Endothelial cell of umbilical vein (primary cell): ENCODE measurements around the gene FTO. TPM values are rescaled to one million over a fixed set of nuclear protein-coding genes. Genes with fewer than 3 reads are reported as not detected.

ENCODE experiments used
- BruUV-seq: library from RNA; stranded (reverse); fragments of 400-500 nt; replicated peaks from 2 replicates; lab custom pipeline; 2021; lab: Mats Ljungman, UMichigan
- CTCF ChIA-PET: fragments of 300-600, 350-600 bp; sonication (Branson Sonifier 250); formaldehyde crosslinking; loops from one replicate; lab custom pipeline; 2021; ENCODE audit warnings: antibody characterized with exemption, inconsistent platforms; lab: Charles Lee
- POLR2A ChIA-PET: fragments of 300-600, 350-600 bp; sonication (Branson Sonifier 250); formaldehyde crosslinking; loops from one replicate; lab custom pipeline; 2021; ENCODE audit warnings: antibody characterized with exemption, inconsistent platforms; lab: Charles Lee
- DNase-seq: peaks from one replicate; pipeline ENCODE4 v3.0.0-alpha.2; 2011; ENCODE audit warnings: low read depth, low spot score
- FAIRE-seq: peaks from 2 replicates; lab custom pipeline; 2011; peaks lifted over from hg19 to GRCh38; lab: Jason Lieb, UNC
- H2AFZ ChIP-seq: 2 replicates; pipeline ENCODE4 v1.6.0; 2012; ENCODE audit warnings: low read depth, low read length, control low read depth, inconsistent platforms
- H3K27ac ChIP-seq: 2 replicates; pipeline ENCODE4 v1.5.1; 2011; ENCODE audit warnings: low read depth, mild to moderate bottlenecking, control low read depth, low read length, moderate library complexity; ENCODE audit not compliant: insufficient read depth
- H3K27me3 ChIP-seq, 2 experiments: 2 replicates each; pipeline versions ENCODE4 v1.6.0 to v1.6.1; 2011; ENCODE audit warnings: low read length in 2 of 2, mixed read lengths in 1 of 2; ENCODE audit not compliant: control insufficient read depth in 2 of 2, insufficient read depth in 2 of 2
- H3K36me3 ChIP-seq, 2 experiments: 2 replicates in 1 of 2; 3 replicates in 1 of 2; pipeline ENCODE4 v1.5.1; 2011; ENCODE audit warnings: low read length in 2 of 2, mild to moderate bottlenecking in 1 of 2, moderate library complexity in 1 of 2; ENCODE audit not compliant: control insufficient read depth in 2 of 2, insufficient read depth in 2 of 2; ENCODE audit errors: extremely low read depth in 1 of 2
- H3K4me1 ChIP-seq: 3 replicates; pipeline ENCODE4 v1.5.1; 2011; ENCODE audit warnings: mild to moderate bottlenecking, low read length; ENCODE audit not compliant: control insufficient read depth, insufficient read depth; ENCODE audit errors: extremely low read depth
- H3K4me2 ChIP-seq: 2 replicates; pipeline ENCODE4 v1.6.1; 2011; ENCODE audit warnings: low read length, control low read depth, mixed read lengths; ENCODE audit not compliant: insufficient read depth
- H3K4me3 ChIP-seq, 3 experiments: fragments of 200-600 bp in 1 of 3; sonication (generic), shearing (Covaris generic) in 1 of 3; replicated peaks in 1 of 3; 2 replicates each; pipeline ENCODE4 v1.5.1; 2011 to 2016; ENCODE audit warnings: control low read depth in 3 of 3, low read length in 3 of 3, mild to moderate bottlenecking in 2 of 3, inconsistent platforms in 1 of 3, low read depth in 1 of 3, moderate library complexity in 1 of 3; ENCODE audit not compliant: insufficient read depth in 1 of 3
- H3K79me2 ChIP-seq: 2 replicates; pipeline ENCODE4 v1.6.0; 2012; ENCODE audit warnings: low read length, inconsistent platforms; ENCODE audit not compliant: control insufficient read depth, insufficient read depth
- H3K9ac ChIP-seq: replicated peaks from 2 replicates; pipeline ENCODE3; 2011; ENCODE audit warnings: low read length, control low read depth; ENCODE audit not compliant: insufficient read depth; ENCODE audit errors: extremely low read depth
- H3K9me1 ChIP-seq: replicated peaks from 3 replicates; pipeline ENCODE4 v1.6.0; 2011; ENCODE audit warnings: mild to moderate bottlenecking, low read length; ENCODE audit not compliant: control insufficient read depth, insufficient read depth; ENCODE audit errors: extremely low read depth
- H3K9me3 ChIP-seq: replicated peaks from 2 replicates; pipeline ENCODE4 v1.5.1; 2012; ENCODE audit warnings: low read length, inconsistent platforms; ENCODE audit not compliant: control insufficient read depth, insufficient read depth
- H4K20me1 ChIP-seq: replicated peaks from 2 replicates; pipeline ENCODE3; 2011; ENCODE audit warnings: mild to moderate bottlenecking, low read length; ENCODE audit not compliant: control insufficient read depth, insufficient read depth; ENCODE audit errors: extremely low read depth
- CTCF ChIP-seq, 2 donors: IDR thresholded peaks; 1 replicate in 1 of 2; 2 replicates in 1 of 2; pipeline ENCODE4 v1.5.1; 2011; ENCODE audit warnings: low read length in 2 of 2, mild to moderate bottlenecking in 2 of 2, moderate library complexity in 2 of 2, control low read depth in 1 of 2, inconsistent platforms in 1 of 2, low read depth in 1 of 2; ENCODE audit not compliant: insufficient read depth in 1 of 2; ENCODE audit errors: extremely low read depth in 1 of 2
- EZH2 ChIP-seq: IDR thresholded peaks from 2 replicates; pipeline ENCODE4 v1.6.1; 2012; ENCODE audit warnings: borderline replicate concordance, low read depth, mild to moderate bottlenecking, moderate library complexity, low read length, inconsistent platforms; ENCODE audit not compliant: severe bottlenecking
- FOS ChIP-seq: IDR thresholded peaks from 2 replicates; pipeline ENCODE4 v1.6.1; 2011; ENCODE audit warnings: mild to moderate bottlenecking, low read length, moderate library complexity, borderline replicate concordance; ENCODE audit not compliant: insufficient read depth
- GATA2 ChIP-seq: IDR thresholded peaks from 2 replicates; pipeline ENCODE4 v1.7.0; 2011; ENCODE audit warnings: low read depth, mild to moderate bottlenecking, moderate library complexity, mixed read lengths, low read length; ENCODE audit not compliant: insufficient read length, insufficient read depth
- JUN ChIP-seq: IDR thresholded peaks from 2 replicates; pipeline ENCODE4 v1.6.1; 2011; ENCODE audit warnings: borderline replicate concordance, low read depth; ENCODE audit not compliant: insufficient read length, insufficient read depth
- MYC ChIP-seq: IDR thresholded peaks from one replicate; pipeline ENCODE4 v1.6.1; 2011; ENCODE audit warnings: mild to moderate bottlenecking, low read depth, low read length
- POLR2A ChIP-seq: IDR thresholded peaks from 2 replicates; pipeline ENCODE4 v1.6.1; 2012; ENCODE audit warnings: low read depth, mild to moderate bottlenecking, control low read depth, low read length
- POLR2AphosphoS5 ChIP-seq: IDR thresholded peaks from 2 replicates; pipeline ENCODE4 v1.6.1; 2012; ENCODE audit warnings: low read depth, mild to moderate bottlenecking, control low read depth, low read length, moderate library complexity; ENCODE audit not compliant: insufficient read depth
- dilution Hi-C: fragments of 300-500 bp; cut with MboI; formaldehyde crosslinking; loops from one replicate; pipeline ENCODE4 v1.15.0; 2019; ENCODE audit warnings: low sequenced_read_pairs; ENCODE audit not compliant: extremely low pct_ligation_motif_present
- intact Hi-C: fragments of 100-400 bp; cut with micrococcal nuclease; formaldehyde crosslinking; loops from one replicate; pipeline ENCODE4 v1.10.0; 2022
- polyA plus RNA-seq, 4 experiments: library from polyadenylated mRNA; depleted of rRNA in 3 of 4; stranded (reverse) in 3 of 4; unstranded in 1 of 4; fragments of >200 nt; gene quantifications; 2 replicates each; pipeline versions ENCODE4 v1.2.1 to v1.2.3, GENCODE V29; 2011 to 2012; ENCODE audit warnings: missing spikeins in 1 of 4
- total RNA-seq: library from RNA; stranded (reverse); gene quantifications from 2 replicates; pipeline ENCODE4 v1.2.3, GENCODE V29; 2021
- TF ChIP-seq, protein P1 (sequence below): IDR thresholded peaks from 2 replicates; pipeline ENCODE4 v1.6.1; 2011; ENCODE audit not compliant: insufficient read depth, insufficient read length

The FTO gene
- total and polyA plus RNA-seq, 2 donors (not counting 3 experiments of a cell fraction or from before 2014, with no cell fraction given): 48.6 to 87.1 TPM

- BruUV-seq: no TSS peak
- H2AFZ ChIP-seq: no peak overlapping the region
- no peaks in the 10 kb centered on the region for H3K9me3 ChIP-seq
- no peaks in the 10 kb centered on the region for H3K9me1 ChIP-seq
- H3K27me3 ChIP-seq: no peaks in the 10 kb centered on the region
- no peak overlapping the region for H3K9ac ChIP-seq
- no peaks in the 10 kb centered on the region for H3K36me3 ChIP-seq
- TF ChIP-seq, protein P1, sequence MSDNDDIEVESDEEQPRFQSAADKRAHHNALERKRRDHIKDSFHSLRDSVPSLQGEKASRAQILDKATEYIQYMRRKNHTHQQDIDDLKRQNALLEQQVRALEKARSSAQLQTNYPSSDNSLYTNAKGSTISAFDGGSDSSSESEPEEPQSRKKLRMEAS: no peak
- TF ChIP-seq JUN (no peak), EZH2 (no peak), POLR2AphosphoS5 (no peak), POLR2A (no peak), FOS (no peak), CTCF (IDR thresholded peaks at IDR 0.05; ENCODE audit: extremely low read depth in 1 of 2, insufficient read depth in 1 of 2, low read depth in 1 of 2, low read length in 2 of 2) (no peak), MYC (no peak), GATA2 (no peak)
- peaks cover 5% of the 10 kb centered on the region for H3K4me1 ChIP-seq
- no peaks in the 10 kb centered on the region for H4K20me1 ChIP-seq
- no peak overlapping the region for H3K27ac ChIP-seq
- POLR2A ChIA-PET: no interaction called here
- CTCF ChIA-PET: interaction anchor here (0.9 kb wide), 1 partner anchor 167 kb away, joined by 3 read pairs; no protein-coding TSS in a partner anchor
- intact Hi-C loops (no loop called here), dilution Hi-C loops (no loop called here)
- no peak overlapping the region for H3K4me2 ChIP-seq
- H3K79me2 ChIP-seq: no peaks in the 10 kb centered on the region
- no peak overlapping the region for H3K4me3 ChIP-seq
- DNase-seq (no peak), FAIRE-seq (no peak)
Measured at GRCh38 chr16:54059319-54059718, 355.4 kb downstream of the FTO start.
